ENCODE data around the gene DYNC2I2.
A peak's percentile ranks its signal among the peaks of the same experiment; 100 is the strongest.

DYNC2I2 gene

GRCh38 chr9:128656416-128657343 is at the start of gene DYNC2I2:
Gene DYNC2I2, minus strand, starts transcription at chr9:128656847. Its CDS starts 121 bp downstream, at chr9:128656726.
- no peak for TF ChIP-seq Cebpa-rat (IDR thresholded peaks at IDR 0.05)

GRCh38 chr9:128706045-128706444 is 49.4 kb upstream of the DYNC2I2 start:
- peak overlapping the region in 8 of 11 experiments; percentile 7 to 82 (median 64); a peak in 12 of 22 replicates for H3K27ac ChIP-seq
- peaks cover 0 to 39% (median 16%) of the 10 kb centered on the region in 11 experiments; a peak in 16 of 22 replicates for H3K36me3 ChIP-seq
- no peak overlapping the region for H3K4me3 ChIP-seq

More at GRCh38 chr9:128656416-128657343, at the start of gene DYNC2I2:
- Histone ChIP-seq H3K4me2 (peak within 1 kb of the TSS; percentile 62 to 97 (median 76)), H4K20me1 (no peaks in the 10 kb centered on the region), H3K27ac (peak within 1 kb of the TSS; percentile 94 to 100 (median 99)), H3K27me3 (no peaks in the 10 kb centered on the region), H3K36me3 (peaks cover 0 to 15% (median 0%) of the 10 kb centered on the region in 11 experiments; a peak in 2 of 22 replicates), H3K4me3 (peak within 1 kb of the TSS; percentile 64 to 89 (median 82)), H3K9me3 (replicated peaks in 1 of 11) (no peaks in the 10 kb centered on the region), H3K9ac (peak within 1 kb of the TSS; percentile 91 to 99 (median 97)), H3K4me1 (peaks cover 0 to 23% (median 18%) of the 10 kb centered on the region in 10 experiments; a peak in 16 of 20 replicates)

GRCh38 chr9:128705051-128705965 is 48.7 kb upstream of the DYNC2I2 start:
- no peak for TF ChIP-seq Cebpa-rat (IDR thresholded peaks at IDR 0.05)
- Histone ChIP-seq H3K27me3 (no peaks in the 10 kb centered on the region), H3K4me1 (peaks cover 15 to 55% (median 46%) of the 10 kb centered on the region in 10 experiments), H3K4me2 (peak overlapping the region in 9 of 11 experiments; percentile 82 to 99 (median 95); a peak in 18 of 22 replicates), H3K4me3 (no peak overlapping the region), H3K9me3 (replicated peaks in 1 of 11) (no peaks in the 10 kb centered on the region), H4K20me1 (peaks cover 0 to 14% (median 0%) of the 10 kb centered on the region in 11 experiments; a peak in 2 of 22 replicates), H3K36me3 (peaks cover 0 to 32% (median 16%) of the 10 kb centered on the region in 11 experiments; a peak in 16 of 22 replicates), H3K9ac (peak overlapping the region in 6 of 11 experiments; percentile 26 to 88 (median 86); a peak in 11 of 22 replicates), H3K27ac (peak overlapping the region in 8 of 11 experiments; percentile 7 to 82 (median 64); a peak in 14 of 22 replicates)

More at GRCh38 chr9:128706045-128706444, 49.4 kb upstream of the DYNC2I2 start:
- no peaks in the 10 kb centered on the region for H3K9me3 ChIP-seq (replicated peaks in 1 of 11)
- peak overlapping the region in 4 of 11 experiments; percentile 19 to 88 (median 86); a peak in 5 of 22 replicates for H3K9ac ChIP-seq
- peaks cover 15 to 55% (median 46%) of the 10 kb centered on the region in 10 experiments for H3K4me1 ChIP-seq
- no peaks in the 10 kb centered on the region for H3K27me3 ChIP-seq
- peak overlapping the region in 7 of 11 experiments; percentile 82 to 99 (median 94); a peak in 10 of 22 replicates for H3K4me2 ChIP-seq
- peaks cover 0 to 13% (median 0%) of the 10 kb centered on the region in 11 experiments; a peak in 2 of 22 replicates for H4K20me1 ChIP-seq
- no peak for TF ChIP-seq Cebpa-rat (IDR thresholded peaks at IDR 0.05)

GRCh38 chr9:128704356-128704670 is 47.7 kb upstream of the DYNC2I2 start:
- peaks cover 15 to 55% (median 46%) of the 10 kb centered on the region in 10 experiments for H3K4me1 ChIP-seq
- peak overlapping the region in 9 of 10 experiments; percentile 75 to 92 (median 86); a peak in 11 of 20 replicates for H3K4me3 ChIP-seq
- peak overlapping the region in 7 of 11 experiments; percentile 67 to 84 (median 77); a peak in 13 of 22 replicates for H3K27ac ChIP-seq
- peaks cover 0 to 19% (median 0%) of the 10 kb centered on the region in 11 experiments; a peak in 2 of 22 replicates for H4K20me1 ChIP-seq
- TF ChIP-seq Cebpa-rat (IDR thresholded peaks at IDR 0.05): no peak
- peak overlapping the region; percentile 82 to 99 (median 96) for H3K4me2 ChIP-seq
- no peaks in the 10 kb centered on the region for H3K9me3 ChIP-seq (replicated peaks in 1 of 11)
- H3K27me3 ChIP-seq: no peaks in the 10 kb centered on the region
- peak overlapping the region in 10 of 11 experiments; percentile 74 to 88 (median 86); a peak in 16 of 22 replicates for H3K9ac ChIP-seq
- peaks cover 0 to 29% (median 16%) of the 10 kb centered on the region in 11 experiments; a peak in 16 of 22 replicates for H3K36me3 ChIP-seq

GRCh38 chr9:128703616-128704355 is 47.1 kb upstream of the DYNC2I2 start:
- peaks cover 0 to 29% (median 16%) of the 10 kb centered on the region in 11 experiments; a peak in 16 of 22 replicates for H3K36me3 ChIP-seq
- peak overlapping the region; percentile 74 to 88 (median 86) for H3K9ac ChIP-seq
- H3K4me1 ChIP-seq: peaks cover 15 to 55% (median 46%) of the 10 kb centered on the region in 10 experiments
- H3K4me3 ChIP-seq: peak overlapping the region; percentile 75 to 92 (median 84)
- no peaks in the 10 kb centered on the region for H3K27me3 ChIP-seq
- peaks cover 0 to 19% (median 0%) of the 10 kb centered on the region in 11 experiments; a peak in 2 of 22 replicates for H4K20me1 ChIP-seq
- H3K27ac ChIP-seq: peak overlapping the region; percentile 40 to 84 (median 75); a peak in 20 of 22 replicates
- H3K4me2 ChIP-seq: peak overlapping the region; percentile 82 to 99 (median 96)
- H3K9me3 ChIP-seq (replicated peaks in 1 of 11): no peaks in the 10 kb centered on the region
- TF ChIP-seq Cebpa-rat (IDR thresholded peaks at IDR 0.05): no peak

- H3K36me3 ChIP-seq: peaks cover 0 to 26% (median 14%) of the 10 kb centered on the region in 11 experiments; a peak in 16 of 22 replicates
Observed at GRCh38 chr9:128702949-128703615, 46.4 kb upstream of the DYNC2I2 start.

GRCh38 chr9:128702445-128702948 is 45.9 kb upstream of the DYNC2I2 start, which contains the start of gene PKN3:
Gene PKN3, plus strand, starts transcription at chr9:128702503. Its CDS starts 413 bp downstream, at chr9:128702916.
- H3K4me2 ChIP-seq: peak within 1 kb of the TSS; percentile 82 to 99 (median 96)
- H4K20me1 ChIP-seq: peaks cover 0 to 25% (median 6%) of the 10 kb centered on the region in 11 experiments; a peak in 15 of 22 replicates
- no peaks in the 10 kb centered on the region for H3K9me3 ChIP-seq (replicated peaks in 1 of 11)
- H3K4me1 ChIP-seq: peaks cover 15 to 53% (median 44%) of the 10 kb centered on the region in 10 experiments
- peaks cover 0 to 26% (median 17%) of the 10 kb centered on the region in 11 experiments; a peak in 18 of 22 replicates for H3K36me3 ChIP-seq
- peak within 1 kb of the TSS; percentile 75 to 92 (median 84) for H3K4me3 ChIP-seq
- no peaks in the 10 kb centered on the region for H3K27me3 ChIP-seq
- peak within 1 kb of the TSS; percentile 74 to 88 (median 86) for H3K9ac ChIP-seq
- no peak for TF ChIP-seq Cebpa-rat (IDR thresholded peaks at IDR 0.05)
- H3K27ac ChIP-seq: peak within 1 kb of the TSS; percentile 40 to 84 (median 75); a peak in 21 of 22 replicates

More at GRCh38 chr9:128702949-128703615, 46.4 kb upstream of the DYNC2I2 start:
- peak overlapping the region; percentile 82 to 99 (median 96) for H3K4me2 ChIP-seq
- H3K27ac ChIP-seq: peak overlapping the region; percentile 40 to 84 (median 75); a peak in 21 of 22 replicates
- no peak for TF ChIP-seq Cebpa-rat (IDR thresholded peaks at IDR 0.05)
- H4K20me1 ChIP-seq: peaks cover 0 to 19% (median under 1%) of the 10 kb centered on the region in 11 experiments; a peak in 6 of 22 replicates
- no peaks in the 10 kb centered on the region for H3K27me3 ChIP-seq
- peak overlapping the region; percentile 75 to 92 (median 84) for H3K4me3 ChIP-seq
- peak overlapping the region; percentile 74 to 88 (median 86) for H3K9ac ChIP-seq
- H3K4me1 ChIP-seq: peaks cover 15 to 55% (median 46%) of the 10 kb centered on the region in 10 experiments
- no peaks in the 10 kb centered on the region for H3K9me3 ChIP-seq (replicated peaks in 1 of 11)
